SK-N-SH treated with all-trans-retinoic acid at 6 μM for 48 hours (cell line): ENCODE measurements around the gene SYNE1.
"Not testable (repeated sequence)": the region's sequence is repeated elsewhere in the genome, so short reads cannot be mapped to it uniquely, and the experiment has no call there.

ENCODE experiments used
- ATAC-seq: fragments of 200-7000 bp; cut with Tn5 transposase; 3 replicates; pipeline ENCODE4 v1.9.1; 2020; ENCODE audit warnings: mild to moderate bottlenecking, moderate library complexity
- ARNTL ChIP-seq: fragments of 450-650 bp; formaldehyde crosslinking; IDR thresholded peaks from 2 replicates; pipeline ENCODE4 v1.5.0; 2020; ENCODE audit warnings: low read depth, mild to moderate bottlenecking, moderate library complexity, borderline replicate concordance
- BACH2 ChIP-seq: fragments of 250-450 bp; sonication (Bioruptor Pico); IDR thresholded peaks from 2 replicates; pipeline ENCODE4 v1.9.0; 2021; ENCODE audit warnings: mild to moderate bottlenecking, borderline replicate concordance
- CREB5 ChIP-seq: fragments of 250-450 bp; sonication (Bioruptor Pico); IDR thresholded peaks from 2 replicates; pipeline ENCODE4 v1.5.1; 2020; ENCODE audit warnings: low read depth, mild to moderate bottlenecking, moderate library complexity
- CSDC2 ChIP-seq: fragments of 250-450 bp; sonication (Bioruptor Pico); IDR thresholded peaks from 2 replicates; pipeline ENCODE4 v1.5.0; 2020; ENCODE audit warnings: mild to moderate bottlenecking, moderate library complexity
- GLIS3 ChIP-seq: fragments of 250-450 bp; sonication (Bioruptor Pico); IDR thresholded peaks from 2 replicates; pipeline ENCODE4 v1.5.0; 2020; ENCODE audit warnings: mild to moderate bottlenecking, moderate library complexity
- ISL1 ChIP-seq: fragments of 250-450 bp; sonication (Bioruptor Pico); IDR thresholded peaks from 2 replicates; pipeline ENCODE4 v2.1.2; 2022; ENCODE audit warnings: mild to moderate bottlenecking, moderate library complexity
- OSR1 ChIP-seq: fragments of 250-450 bp; sonication (Bioruptor Pico); IDR thresholded peaks from 2 replicates; pipeline ENCODE4 v1.8.0; 2022; ENCODE audit warnings: moderate library complexity, mild to moderate bottlenecking, inconsistent platforms
- PATZ1 ChIP-seq: fragments of 250-450 bp; sonication (Bioruptor Pico); IDR thresholded peaks from 2 replicates; pipeline ENCODE4 v1.8.0; 2020; ENCODE audit warnings: mild to moderate bottlenecking, moderate library complexity, borderline replicate concordance
- PPARA ChIP-seq: fragments of 250-450 bp; sonication (Bioruptor Pico); IDR thresholded peaks from 2 replicates; pipeline ENCODE4 v1.5.0; 2020; ENCODE audit warnings: mild to moderate bottlenecking, borderline replicate concordance
- RARB ChIP-seq: fragments of 250-450 bp; sonication (Bioruptor Pico); IDR thresholded peaks from 2 replicates; pipeline ENCODE4 v1.8.0; 2021; ENCODE audit warnings: mild to moderate bottlenecking, moderate library complexity
- TCF4 ChIP-seq: fragments of 250-450 bp; sonication (Bioruptor Pico); IDR thresholded peaks from 2 replicates; pipeline ENCODE4 v1.8.0; 2021; ENCODE audit warnings: mild to moderate bottlenecking, moderate library complexity, borderline replicate concordance
- TSHZ2 ChIP-seq: fragments of 250-450 bp; sonication (Bioruptor Pico); IDR thresholded peaks from 2 replicates; pipeline ENCODE4 v1.5.0; 2020; ENCODE audit warnings: mild to moderate bottlenecking, moderate library complexity
- ZC3H10 ChIP-seq: fragments of 250-450 bp; sonication (Bioruptor Pico); IDR thresholded peaks from 2 replicates; pipeline ENCODE4 v1.5.1; 2021; ENCODE audit warnings: mild to moderate bottlenecking, moderate library complexity
- ZFP3 ChIP-seq: fragments of 250-450 bp; sonication (Bioruptor Pico); IDR thresholded peaks from 2 replicates; pipeline ENCODE4 v1.5.0; 2020; ENCODE audit warnings: mild to moderate bottlenecking, moderate library complexity
- ZFP30 ChIP-seq: fragments of 450-650 bp; formaldehyde crosslinking; IDR thresholded peaks from 2 replicates; pipeline ENCODE4 v1.5.0; 2022; ENCODE audit warnings: mild to moderate bottlenecking, moderate library complexity
- ZNF565 ChIP-seq: fragments of 450-650 bp; formaldehyde crosslinking; conservative IDR thresholded peaks from 2 replicates; pipeline ENCODE4 v1.5.0; 2020; ENCODE audit warnings: low read depth, mild to moderate bottlenecking, moderate library complexity
- ZNF70 ChIP-seq: fragments of 450-650 bp; formaldehyde crosslinking; IDR thresholded peaks from 2 replicates; pipeline ENCODE4 v1.5.0; 2020; ENCODE audit warnings: mild to moderate bottlenecking, moderate library complexity
- ZNF8 ChIP-seq: fragments of 450-650 bp; formaldehyde crosslinking; IDR thresholded peaks from 2 replicates; pipeline ENCODE4 v1.5.0; 2020; ENCODE audit warnings: mild to moderate bottlenecking, moderate library complexity
- TF ChIP-seq, protein P1 (sequence below): fragments of 250-450 bp; sonication (Bioruptor Pico); IDR thresholded peaks from 2 replicates; pipeline ENCODE4 v1.8.0; 2021; ENCODE audit warnings: low read depth, mild to moderate bottlenecking, moderate library complexity, borderline replicate concordance
- TF ChIP-seq, protein P2 (sequence below): fragments of 250-450 bp; sonication (Bioruptor Pico); IDR thresholded peaks from 2 replicates; pipeline ENCODE4 v1.5.1; 2021; ENCODE audit warnings: mild to moderate bottlenecking, moderate library complexity

Gene SYNE1

GRCh38 chr6:152423216-152424103 is 213.7 kb downstream of the SYNE1 start:
- ATAC-seq, result no peak
- TF ChIP-seq ZC3H10 (CRISPR knock-in tag) (no peak), ISL1 (CRISPR knock-in tag) (no peak), TSHZ2 (CRISPR knock-in tag) (no peak), RARB (CRISPR knock-in tag) (no peak), ZNF70 (CRISPR knock-in tag) (no peak), OSR1 (CRISPR knock-in tag) (no peak), ARNTL (no peak), ZNF8 (CRISPR knock-in tag) (no peak), CREB5 (CRISPR knock-in tag) (no peak), TCF4 (no peak), CSDC2 (CRISPR knock-in tag) (no peak), PATZ1 (CRISPR knock-in tag) (no peak), ZFP30 (CRISPR knock-in tag) (no peak), BACH2 (CRISPR knock-in tag) (no peak), ZFP3 (CRISPR knock-in tag) (no peak), GLIS3 (CRISPR knock-in tag) (no peak), PPARA (no peak), ZNF565 (CRISPR knock-in tag) (no peak)
- TF ChIP-seq, protein P1, sequence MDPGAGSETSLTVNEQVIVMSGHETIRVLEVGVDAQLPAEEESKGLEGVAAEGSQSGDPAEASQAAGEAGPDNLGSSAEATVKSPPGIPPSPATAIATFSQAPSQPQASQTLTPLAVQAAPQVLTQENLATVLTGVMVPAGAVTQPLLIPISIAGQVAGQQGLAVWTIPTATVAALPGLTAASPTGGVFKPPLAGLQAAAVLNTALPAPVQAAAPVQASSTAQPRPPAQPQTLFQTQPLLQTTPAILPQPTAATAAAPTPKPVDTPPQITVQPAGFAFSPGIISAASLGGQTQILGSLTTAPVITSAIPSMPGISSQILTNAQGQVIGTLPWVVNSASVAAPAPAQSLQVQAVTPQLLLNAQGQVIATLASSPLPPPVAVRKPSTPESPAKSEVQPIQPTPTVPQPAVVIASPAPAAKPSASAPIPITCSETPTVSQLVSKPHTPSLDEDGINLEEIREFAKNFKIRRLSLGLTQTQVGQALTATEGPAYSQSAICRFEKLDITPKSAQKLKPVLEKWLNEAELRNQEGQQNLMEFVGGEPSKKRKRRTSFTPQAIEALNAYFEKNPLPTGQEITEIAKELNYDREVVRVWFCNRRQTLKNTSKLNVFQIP (CRISPR knock-in tag), result no peak
- TF ChIP-seq, protein P2, sequence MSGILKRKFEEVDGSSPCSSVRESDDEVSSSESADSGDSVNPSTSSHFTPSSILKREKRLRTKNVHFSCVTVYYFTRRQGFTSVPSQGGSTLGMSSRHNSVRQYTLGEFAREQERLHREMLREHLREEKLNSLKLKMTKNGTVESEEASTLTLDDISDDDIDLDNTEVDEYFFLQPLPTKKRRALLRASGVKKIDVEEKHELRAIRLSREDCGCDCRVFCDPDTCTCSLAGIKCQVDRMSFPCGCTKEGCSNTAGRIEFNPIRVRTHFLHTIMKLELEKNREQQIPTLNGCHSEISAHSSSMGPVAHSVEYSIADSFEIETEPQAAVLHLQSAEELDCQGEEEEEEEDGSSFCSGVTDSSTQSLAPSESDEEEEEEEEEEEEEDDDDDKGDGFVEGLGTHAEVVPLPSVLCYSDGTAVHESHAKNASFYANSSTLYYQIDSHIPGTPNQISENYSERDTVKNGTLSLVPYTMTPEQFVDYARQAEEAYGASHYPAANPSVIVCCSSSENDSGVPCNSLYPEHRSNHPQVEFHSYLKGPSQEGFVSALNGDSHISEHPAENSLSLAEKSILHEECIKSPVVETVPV (CRISPR knock-in tag), result no peak

GRCh38 chr6:152421496-152421895 is 215.7 kb downstream of the SYNE1 start:
- ATAC-seq, result not testable (repeated sequence)

DNA sequence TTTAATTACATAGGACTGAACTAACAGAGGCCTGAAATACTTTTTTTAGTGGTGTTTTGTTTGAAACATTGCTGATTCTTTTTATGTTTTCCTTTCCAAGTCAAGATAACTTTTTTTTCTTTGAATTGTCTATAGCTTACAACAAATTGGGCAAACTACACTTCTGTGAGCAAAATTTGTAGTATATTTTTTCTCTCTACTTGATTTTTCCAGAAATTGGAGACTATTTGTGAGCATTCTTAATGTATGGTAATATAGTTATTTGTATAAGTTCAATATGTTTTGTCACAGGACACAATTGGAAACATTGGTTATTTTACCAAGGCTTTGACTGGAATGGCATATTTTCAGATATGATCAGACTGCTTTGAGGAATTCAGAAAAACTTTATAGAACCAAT is 216.5 kb downstream of the SYNE1 start:
- TF ChIP-seq, protein P1 (CRISPR knock-in tag), result no peak
- no peak for TF ChIP-seq ZNF8 (CRISPR knock-in tag)
- no peak for TF ChIP-seq RARB (CRISPR knock-in tag)
- ATAC-seq, result no peak
